Endothelial cell of umbilical vein (primary cell): ENCODE data around the gene PTPN2.
"Not testable (repeated sequence)": the region's sequence is repeated elsewhere in the genome, so short reads cannot be mapped to it uniquely, and the experiment has no call there.

Source experiments
- EZH2 ChIP-seq: IDR thresholded peaks from 2 replicates; pipeline ENCODE4 v1.6.1; 2012; ENCODE audit warnings: borderline replicate concordance, low read depth, mild to moderate bottlenecking, moderate library complexity, low read length, inconsistent platforms; ENCODE audit not compliant: severe bottlenecking
- POLR2A ChIP-seq: IDR thresholded peaks from 2 replicates; pipeline ENCODE4 v1.6.1; 2012; ENCODE audit warnings: low read depth, mild to moderate bottlenecking, control low read depth, low read length
- TF ChIP-seq, protein P1 (sequence below), 2 donors: IDR thresholded peaks; 1 replicate in 1 of 2; 2 replicates in 1 of 2; pipeline ENCODE4 v1.5.1; 2011; ENCODE audit warnings: low read length in 2 of 2, mild to moderate bottlenecking in 2 of 2, moderate library complexity in 2 of 2, control low read depth in 1 of 2, inconsistent platforms in 1 of 2, low read depth in 1 of 2; ENCODE audit not compliant: insufficient read depth in 1 of 2; ENCODE audit errors: extremely low read depth in 1 of 2

- TF ChIP-seq POLR2A, EZH2: not testable (repeated sequence)
- TF ChIP-seq, protein P1, sequence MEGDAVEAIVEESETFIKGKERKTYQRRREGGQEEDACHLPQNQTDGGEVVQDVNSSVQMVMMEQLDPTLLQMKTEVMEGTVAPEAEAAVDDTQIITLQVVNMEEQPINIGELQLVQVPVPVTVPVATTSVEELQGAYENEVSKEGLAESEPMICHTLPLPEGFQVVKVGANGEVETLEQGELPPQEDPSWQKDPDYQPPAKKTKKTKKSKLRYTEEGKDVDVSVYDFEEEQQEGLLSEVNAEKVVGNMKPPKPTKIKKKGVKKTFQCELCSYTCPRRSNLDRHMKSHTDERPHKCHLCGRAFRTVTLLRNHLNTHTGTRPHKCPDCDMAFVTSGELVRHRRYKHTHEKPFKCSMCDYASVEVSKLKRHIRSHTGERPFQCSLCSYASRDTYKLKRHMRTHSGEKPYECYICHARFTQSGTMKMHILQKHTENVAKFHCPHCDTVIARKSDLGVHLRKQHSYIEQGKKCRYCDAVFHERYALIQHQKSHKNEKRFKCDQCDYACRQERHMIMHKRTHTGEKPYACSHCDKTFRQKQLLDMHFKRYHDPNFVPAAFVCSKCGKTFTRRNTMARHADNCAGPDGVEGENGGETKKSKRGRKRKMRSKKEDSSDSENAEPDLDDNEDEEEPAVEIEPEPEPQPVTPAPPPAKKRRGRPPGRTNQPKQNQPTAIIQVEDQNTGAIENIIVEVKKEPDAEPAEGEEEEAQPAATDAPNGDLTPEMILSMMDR (IDR thresholded peaks at IDR 0.05; ENCODE audit: extremely low read depth in 1 of 2, insufficient read depth in 1 of 2, low read depth in 1 of 2, low read length in 2 of 2) = not testable (repeated sequence)
These were observed 17.2 kb upstream of the PTPN2 start for GRCh38 chr18:12901208-12901607.
